HG03039 (cell line): ENCODE data around the gene WWC2.
A peak's percentile ranks its signal among the peaks of the same experiment; 100 is the strongest.

Experiments used
- ATAC-seq: cut with Tn5 transposase; IDR thresholded peaks from one replicate; pipeline ENCODE4 v1.9.1; 2021; ENCODE audit warnings: mild to moderate bottlenecking, moderate library complexity; ENCODE audit not compliant: unreplicated experiment

WWC2 gene

GRCh38 chr4:183098723-183099536 lies at the start of gene WWC2:
WWC2 (plus strand) TSS chr4:183099257; CDS start chr4:183099492, 235 bp downstream.
- peak; percentile 60 for ATAC-seq

DNA sequence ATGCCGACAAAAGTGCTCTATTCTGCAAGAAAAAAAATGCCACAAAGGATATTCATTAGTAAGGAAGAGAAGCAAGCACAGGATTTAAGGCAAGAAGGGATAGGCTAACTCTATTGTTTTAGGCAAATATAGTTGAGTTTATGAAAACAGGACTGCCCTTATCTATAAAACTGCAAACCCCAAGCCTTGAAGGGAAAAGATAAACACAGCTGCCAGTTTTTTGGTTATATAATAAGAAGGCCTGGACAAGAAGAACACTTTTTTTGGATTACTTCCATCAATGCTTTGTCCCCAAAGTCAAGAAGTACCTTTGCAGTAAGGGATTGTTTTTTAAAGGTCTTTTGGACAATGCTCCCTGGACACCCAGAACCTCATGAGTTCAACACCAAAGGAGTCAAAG lies 45.4 kb upstream of the WWC2 start:
- no peak for ATAC-seq

DNA sequence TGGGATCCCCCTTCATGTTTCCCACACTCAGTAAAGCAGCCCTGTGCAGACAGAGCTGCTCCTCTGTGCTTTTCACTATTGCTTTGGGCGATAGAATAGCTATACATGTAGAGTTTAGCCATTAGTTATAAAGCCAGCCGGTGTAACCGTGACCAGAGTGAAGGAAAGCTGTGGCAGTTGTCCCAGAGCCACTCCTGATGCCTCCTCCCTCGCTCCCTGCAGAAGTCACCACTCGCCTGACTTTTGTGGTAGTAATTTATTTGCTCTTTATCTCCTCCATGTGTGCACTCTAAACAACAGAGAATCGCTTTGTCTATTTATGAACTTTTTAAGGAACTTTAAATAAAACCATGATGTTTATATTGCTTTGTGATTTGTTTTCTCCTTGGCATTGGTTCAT lies 41.8 kb upstream of the WWC2 start:
- ATAC-seq, result no peak

GRCh38 chr4:183059797-183060196 lies 39.3 kb upstream of the WWC2 start:
- no peak for ATAC-seq

DNA sequence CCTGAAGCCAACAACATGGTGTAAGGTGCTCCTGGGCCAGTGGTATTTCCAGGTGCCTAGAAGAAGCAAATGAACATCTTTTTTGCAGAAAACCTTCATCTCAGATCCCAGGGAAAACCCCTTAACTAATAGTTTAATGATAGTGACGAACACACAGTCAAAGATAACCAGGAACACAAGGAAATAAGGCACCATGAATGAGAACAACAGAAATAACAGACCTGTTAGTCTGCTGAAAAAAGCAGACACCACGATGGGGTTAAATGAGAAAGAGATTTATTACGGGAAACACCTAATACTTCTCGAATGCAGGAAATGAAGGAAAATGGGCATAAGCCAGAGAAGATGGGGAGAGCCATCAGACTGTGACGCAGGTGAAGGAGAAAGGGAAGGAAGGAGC lies 30.6 kb upstream of the WWC2 start:
- no peak for ATAC-seq

DNA sequence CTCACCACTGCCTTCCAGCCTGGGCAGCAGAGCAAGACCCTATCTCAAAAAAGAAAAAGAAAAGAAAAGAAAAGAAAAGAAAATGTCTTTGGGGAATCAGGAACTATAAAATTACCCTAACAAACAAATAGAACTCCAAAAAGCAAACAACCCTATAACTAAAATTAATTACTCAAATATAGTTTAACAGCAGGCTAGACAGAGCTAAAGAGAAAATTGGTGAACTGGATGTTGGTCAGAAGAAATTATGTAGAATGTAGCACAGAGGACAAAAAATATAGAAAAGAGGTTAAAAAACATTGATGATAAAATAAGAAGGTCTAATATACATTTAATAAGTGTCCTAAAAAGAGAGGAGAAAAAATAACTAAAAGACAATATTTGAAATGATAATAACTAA lies 27.8 kb upstream of the WWC2 start:
- ATAC-seq, result no peak

GRCh38 chr4:183072176-183072575 lies 26.9 kb upstream of the WWC2 start:
- ATAC-seq, result no peak

GRCh38 chr4:183073838-183074145 lies 25.3 kb upstream of the WWC2 start:
- ATAC-seq, result no peak

DNA sequence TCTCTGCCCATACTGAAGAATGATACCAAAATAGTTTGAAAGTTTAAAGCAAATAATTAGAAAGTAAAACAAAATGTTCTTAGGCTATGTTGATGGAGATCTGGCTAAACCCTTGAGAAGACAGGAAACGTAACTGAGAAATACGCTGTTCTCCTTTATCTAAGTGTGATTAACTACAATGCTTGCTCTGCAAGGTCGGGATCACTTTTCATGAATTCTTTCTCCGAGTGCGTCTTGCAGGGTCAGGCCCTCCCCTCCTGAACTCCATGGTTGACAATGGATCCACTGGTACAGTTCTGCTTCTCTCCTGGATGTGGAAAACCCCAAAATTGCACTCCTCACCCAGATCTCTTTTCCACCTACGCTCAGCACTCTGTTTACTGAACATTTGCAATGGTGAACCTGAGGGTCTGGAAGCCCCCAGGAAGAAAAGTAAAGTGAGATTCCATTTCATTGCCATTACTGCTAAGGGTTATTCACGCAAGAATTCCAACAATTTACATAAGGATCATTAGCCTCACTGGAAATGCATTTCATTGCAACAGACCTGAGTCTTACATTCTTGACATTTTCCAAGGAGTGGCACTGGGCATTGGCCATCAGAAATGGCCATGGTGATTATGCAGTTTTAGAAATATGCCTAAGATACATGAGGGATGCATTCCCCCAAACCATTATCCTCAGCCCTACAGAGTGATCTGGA lies 24.6 kb upstream of the WWC2 start:
- ATAC-seq, result no peak

DNA sequence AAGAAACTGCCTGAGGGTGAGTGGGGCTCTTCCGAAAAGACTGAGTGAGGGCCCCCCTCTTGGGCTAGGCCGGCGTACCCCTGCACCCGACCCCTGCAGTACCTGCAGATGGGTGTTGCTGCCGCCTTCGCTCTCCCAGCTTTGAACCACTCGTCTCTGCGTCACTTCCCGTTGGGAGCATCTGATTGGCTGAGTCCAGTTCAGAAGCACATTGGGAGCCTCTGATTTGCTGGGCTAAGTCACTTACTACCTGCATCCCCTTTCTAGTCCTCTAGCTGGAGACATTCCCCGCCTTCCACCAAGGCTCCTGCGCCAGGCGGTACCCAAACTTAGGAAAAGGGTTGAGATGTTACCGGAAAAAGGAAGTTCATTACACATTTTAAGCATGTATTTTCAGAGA lies 20.4 kb upstream of the WWC2 start:
- ATAC-seq, result no peak

- ATAC-seq, result no peak
These were observed 18.5 kb upstream of the WWC2 start for GRCh38 chr4:183080372-183081115.

- ATAC-seq, result no peak
These were observed 18.0 kb upstream of the WWC2 start for GRCh38 chr4:183081116-183081469.

DNA sequence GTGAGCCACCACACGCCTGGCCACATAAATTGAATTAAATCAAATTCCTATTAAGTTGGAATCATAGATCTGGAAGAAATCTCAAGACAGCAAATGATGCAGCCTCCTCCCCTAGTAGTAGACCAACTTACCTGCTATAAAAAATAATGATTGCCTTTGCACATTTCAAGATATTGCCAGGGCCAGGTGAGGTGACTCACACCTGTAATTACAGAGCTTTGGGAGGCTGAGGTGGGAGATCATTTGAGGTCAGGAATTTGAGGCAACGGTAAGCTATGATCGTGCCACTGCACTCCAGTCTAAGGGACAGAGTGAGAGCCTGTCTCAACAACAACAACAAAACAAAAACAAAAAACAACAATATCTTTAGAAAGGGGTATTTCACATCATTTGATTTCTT lies 17.0 kb upstream of the WWC2 start:
- no peak for ATAC-seq

- ATAC-seq, result no peak
These were observed 4.5 kb upstream of the WWC2 start for GRCh38 chr4:183094393-183095198.

- ATAC-seq, result no peak
These were observed 3.9 kb upstream of the WWC2 start for GRCh38 chr4:183095199-183095512.

DNA sequence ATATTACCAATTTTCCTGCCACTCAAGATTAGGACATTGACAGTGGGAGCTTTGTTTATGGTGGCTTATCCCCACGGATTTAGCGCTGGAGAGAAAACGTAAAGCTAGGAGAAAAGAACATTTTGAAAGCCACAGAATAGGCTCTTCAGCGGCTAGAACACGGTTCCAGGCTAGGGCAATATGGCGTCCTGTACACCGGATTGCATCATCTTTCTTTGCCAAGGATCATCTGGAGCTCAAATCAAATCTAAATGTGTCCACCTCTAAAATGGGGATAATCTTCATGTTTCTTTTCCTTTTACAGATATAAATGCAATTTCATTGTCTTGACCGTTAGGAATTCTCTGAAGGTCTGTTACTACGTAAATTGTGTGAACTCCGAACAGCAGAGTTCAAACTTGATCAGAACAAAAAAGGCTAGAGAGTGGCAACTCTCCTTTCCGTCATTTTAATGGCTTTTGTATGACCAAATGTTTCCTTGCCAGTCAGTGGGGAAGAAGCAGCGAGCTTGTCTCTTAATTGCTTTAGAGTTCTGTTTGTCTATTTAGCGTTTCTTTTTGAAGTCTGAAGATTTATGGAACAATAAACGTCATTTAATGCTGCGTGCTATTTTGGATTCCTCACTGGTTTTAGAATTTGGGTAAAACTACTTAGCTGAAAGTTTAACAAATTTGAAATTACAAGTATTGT lies 2.6 kb upstream of the WWC2 start:
- ATAC-seq, result no peak

GRCh38 chr4:183097231-183098018 lies 1.6 kb upstream of the WWC2 start:
- no peak for ATAC-seq

- no peak for ATAC-seq
These were observed 886 bp upstream of the WWC2 start for GRCh38 chr4:183098019-183098722.

DNA sequence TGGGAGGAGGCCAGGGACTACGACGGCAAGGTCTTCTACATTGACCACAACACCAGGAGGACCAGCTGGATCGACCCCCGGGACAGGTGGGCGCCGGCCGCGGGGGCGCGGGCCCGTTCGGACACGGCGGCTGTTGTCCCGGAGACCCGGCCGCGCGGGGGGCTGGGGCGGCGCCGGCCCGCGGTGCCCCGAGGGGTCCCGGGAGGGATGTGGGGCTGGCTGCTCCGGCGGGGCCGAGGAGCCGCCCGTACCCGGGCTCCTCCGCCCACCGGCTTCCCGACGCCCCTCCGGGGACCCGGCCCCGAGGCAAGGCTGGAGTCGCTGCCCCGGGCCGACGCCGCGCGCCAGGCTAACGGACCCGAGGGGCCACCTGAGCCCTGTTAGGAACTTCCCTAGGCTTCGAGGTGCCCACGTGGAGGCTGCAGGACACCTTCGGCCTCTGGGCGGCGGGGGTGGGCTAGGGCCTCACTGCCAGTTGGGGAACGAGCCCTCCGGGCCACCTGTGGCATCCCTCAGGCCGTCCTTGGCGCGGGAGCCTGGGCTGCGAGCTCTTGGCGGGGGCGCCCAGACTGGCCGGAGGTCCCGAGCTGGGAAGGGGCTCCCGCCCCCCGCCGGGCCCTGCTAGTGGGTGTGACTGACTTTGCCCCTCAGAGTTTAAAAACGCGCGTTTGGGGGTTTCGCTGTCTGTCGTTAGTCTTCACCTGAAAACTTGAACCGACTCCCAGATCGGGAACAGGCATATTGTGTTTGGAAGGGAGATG lies 660 bp downstream of the WWC2 start:
- no peak for ATAC-seq
